Right lobe of liver (tissue), 6 donors: ENCODE data around the gene TMEM213. TPM values are rescaled to one million over a fixed set of nuclear protein-coding genes. Genes with fewer than 3 reads are reported as not detected.

ENCODE experiments used
- ATAC-seq, 4 donors: fragments of 200-7000 bp; cut with Tn5 transposase; one replicate each; pipeline ENCODE4 v1.9.1; 2020; ENCODE audit warnings: mild to moderate bottlenecking in 4 of 4, moderate library complexity in 4 of 4
- DNase-seq, 3 donors: peaks; one replicate each; pipeline ENCODE4 v3.0.0-alpha.2; 2020
- H3K27ac ChIP-seq, 3 donors: fragments of 200-600 bp; one replicate each; pipeline ENCODE4 v1.8.0; 2022
- H3K27me3 ChIP-seq, 2 donors: fragments of 200-600 bp; one replicate each; pipeline ENCODE4 v1.8.0; 2022
- H3K36me3 ChIP-seq, 4 donors: fragments of 200-600 bp; sonication (generic) in 1 of 4; one replicate each; pipeline versions ENCODE4 v1.5.1 to v1.8.0; 2017 to 2022; ENCODE audit warnings: control low read depth in 1 of 4
- H3K4me1 ChIP-seq, 4 donors: fragments of 200-600 bp; sonication (generic) in 1 of 4; one replicate each; pipeline versions ENCODE4 v1.5.1 to v1.8.0; 2017 to 2022; ENCODE audit warnings: control low read depth in 1 of 4
- H3K4me3 ChIP-seq, 3 donors: fragments of 200-600 bp; one replicate each; pipeline ENCODE4 v1.8.0; 2022
- H3K9me3 ChIP-seq, 4 donors: fragments of 200-600 bp; sonication (generic) in 1 of 4; one replicate each; pipeline versions ENCODE4 v1.5.1 to v1.8.0; 2017 to 2022; ENCODE audit warnings: control low read depth in 1 of 4
- CTCF ChIP-seq, 4 donors: fragments of 200-600 bp in 3 of 4; fragments of 450-650 bp in 1 of 4; IDR thresholded peaks; one replicate each; pipeline versions ENCODE4 v1.5.1 to v1.8.0; 2016 to 2022; ENCODE audit warnings: antibody characterized with exemption in 4 of 4, mild to moderate bottlenecking in 2 of 4
- POLR2A ChIP-seq: fragments of 450-650 bp; IDR thresholded peaks from one replicate; pipeline ENCODE4 v1.6.1; 2017; ENCODE audit warnings: antibody characterized with exemption, mild to moderate bottlenecking
- WGBS: methylation state at CpG from one replicate; pipeline ENCODE4 v1.1.6; 2018; ENCODE audit warnings: low coverage, low lambda C conversion rate; ENCODE audit not compliant: insufficient coverage; ENCODE audit errors: missing lambda C conversion rate; 5-methylcytosine and 5-hydroxymethylcytosine counted together
- intact Hi-C, 2 donors: fragments of 100-400 bp; cut with DNase I; formaldehyde crosslinking; loops; one replicate each; pipeline versions ENCODE4 v1.11.2 to v1.14.1; 2022
- total RNA-seq, 6 experiments: library from RNA; depleted of rRNA in 2 of 6; stranded (reverse); fragments of >200 nt in 2 of 6; fragmentation: NEBNext Ultra II Directional in 3 of 6; extraction: Animal tissue kit (Norgen Biotek cat#: 25700) in 3 of 6; gene quantifications; one replicate each; pipeline versions ENCODE4 v1.1.0 to v1.2.4, GENCODE V29; 2016 to 2023
- donor health status: DM: no; HTN: yes; CAD: no.
- donor health status: DM: no; HTN: no; CAD: no.
- donor health status: DM: no; HTN: no; CAD: no.
- donor health status: DM: no; HTN: yes; CAD: no.
- donor health status: DM: no; HTN: yes; CAD: no.

TMEM213 gene
- total RNA-seq, 6 experiments from 2014 or later: not detected

DNA sequence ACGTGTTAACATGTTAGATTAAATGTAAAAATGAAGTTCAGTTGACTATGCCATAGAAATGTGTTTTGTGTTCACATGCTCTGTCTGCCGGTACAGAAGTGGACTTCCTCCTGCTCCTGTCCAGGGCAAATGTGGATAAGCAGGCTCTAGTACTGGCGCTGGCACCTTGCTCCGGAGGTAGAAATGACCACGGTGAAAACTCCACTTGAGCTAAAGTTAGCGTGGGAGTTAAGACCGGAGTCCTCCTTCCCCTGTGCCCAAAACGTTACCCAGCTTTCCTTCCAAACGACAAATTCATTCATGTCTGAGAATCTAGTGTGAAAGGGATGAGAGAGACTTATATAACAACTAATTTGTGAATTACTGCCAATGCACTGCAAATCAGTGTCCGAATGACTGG is 35.2 kb downstream of the TMEM213 start:
- ATAC-seq: no peak
- TF ChIP-seq CTCF (IDR thresholded peaks at IDR 0.05) (no peak), POLR2A (no peak)
- no peaks in the 10 kb centered on the region for H3K27me3 ChIP-seq
- intact Hi-C loops: no loop called here
- no peaks in the 10 kb centered on the region for H3K36me3 ChIP-seq
- no peaks in the 10 kb centered on the region for H3K4me1 ChIP-seq
- no peak overlapping the region for H3K4me3 ChIP-seq
- H3K9me3 ChIP-seq: no peaks in the 10 kb centered on the region
- WGBS: 76% methylated on average over 7 of the region's 10 CpGs
- no peak overlapping the region for H3K27ac ChIP-seq
- DNase-seq: no peak

- H3K27me3 ChIP-seq: no peaks in the 10 kb centered on the region
- no peaks in the 10 kb centered on the region for H3K36me3 ChIP-seq
- H3K4me1 ChIP-seq: no peaks in the 10 kb centered on the region
- no peak for TF ChIP-seq CTCF (IDR thresholded peaks at IDR 0.05)
- DNase-seq: no peak
- no peak overlapping the region for H3K4me3 ChIP-seq
- 47% methylated on average over 5 of the region's 5 CpGs for WGBS
- H3K27ac ChIP-seq: no peak overlapping the region
- intact Hi-C loops: no loop called here
- ATAC-seq: no peak
- no peaks in the 10 kb centered on the region for H3K9me3 ChIP-seq
These were observed 35.8 kb downstream of the TMEM213 start for GRCh38 chr7:138833596-138833995.

DNA sequence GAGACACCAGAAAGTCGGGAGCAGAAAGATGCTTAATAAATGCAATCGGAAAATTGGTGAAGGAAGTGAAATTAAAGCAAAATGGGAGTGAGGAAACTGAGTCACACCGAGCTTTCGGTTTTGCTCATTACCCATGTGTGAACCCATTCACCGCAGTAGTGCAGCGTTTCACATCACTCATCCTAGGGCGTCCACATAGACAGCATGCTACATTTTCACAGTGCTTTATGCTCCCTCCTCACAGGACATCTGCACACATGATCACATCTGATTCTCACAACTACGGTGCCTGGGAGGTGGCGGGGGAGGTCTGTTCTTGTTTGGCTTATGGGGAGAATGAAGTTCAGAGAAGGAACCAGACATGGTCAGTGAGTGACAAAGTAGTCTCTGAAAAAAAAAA is 36.8 kb downstream of the TMEM213 start:
- Histone ChIP-seq H3K27ac (no peak overlapping the region), H3K27me3 (no peaks in the 10 kb centered on the region), H3K36me3 (no peaks in the 10 kb centered on the region), H3K4me1 (no peaks in the 10 kb centered on the region), H3K4me3 (no peak overlapping the region), H3K9me3 (no peaks in the 10 kb centered on the region)
- no peak for DNase-seq
- 82% methylated on average over 9 of the region's 9 CpGs for WGBS
- intact Hi-C loops: no loop called here
- ATAC-seq: no peak
- TF ChIP-seq POLR2A (no peak), CTCF (IDR thresholded peaks at IDR 0.05) (no peak)

GRCh38 chr7:138835087-138835486 is 37.3 kb downstream of the TMEM213 start:
- Histone ChIP-seq H3K36me3 (no peaks in the 10 kb centered on the region), H3K27me3 (no peaks in the 10 kb centered on the region), H3K4me3 (no peak overlapping the region), H3K27ac (no peak overlapping the region), H3K4me1 (no peaks in the 10 kb centered on the region), H3K9me3 (no peaks in the 10 kb centered on the region)
- DNase-seq (no peak), ATAC-seq (no peak)
- 90% methylated on average over 9 of the region's 11 CpGs for WGBS
- TF ChIP-seq POLR2A (no peak), CTCF (IDR thresholded peaks at IDR 0.05) (no peak)
- intact Hi-C loops: no loop called here

DNA sequence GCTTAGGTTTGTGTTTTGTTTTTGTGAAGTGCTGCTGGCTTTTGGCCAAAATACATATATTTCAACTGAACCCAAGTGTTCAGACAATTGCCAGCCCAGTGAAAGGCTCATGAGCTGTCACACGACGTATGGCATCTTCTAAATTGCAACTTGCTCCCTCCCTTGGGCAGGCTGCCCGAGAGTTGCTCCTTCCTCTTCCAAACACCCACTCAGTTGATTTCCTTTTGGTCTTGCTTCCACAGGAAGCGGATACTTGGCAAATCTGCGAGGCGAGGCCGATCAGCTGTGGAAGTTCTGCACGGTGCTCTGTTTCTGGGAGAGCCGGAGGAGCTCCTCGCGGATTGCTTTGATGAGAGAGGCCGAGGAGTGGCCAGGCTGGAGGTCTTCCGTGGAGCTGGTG is 39.8 kb downstream of the TMEM213 start:
- no peaks in the 10 kb centered on the region for H3K27me3 ChIP-seq
- peak in 1 of 3 donors; percentile 23 for DNase-seq
- WGBS: 79% methylated on average over 10 of the region's 13 CpGs
- no peak for TF ChIP-seq CTCF (IDR thresholded peaks at IDR 0.05)
- TF ChIP-seq POLR2A: no peak
- H3K9me3 ChIP-seq: no peaks in the 10 kb centered on the region
- intact Hi-C loops: no loop called here
- no peak overlapping the region for H3K4me3 ChIP-seq
- ATAC-seq: peak in 2 of 4 donors; percentile 34 to 41
- H3K36me3 ChIP-seq: no peaks in the 10 kb centered on the region
- H3K27ac ChIP-seq: no peak overlapping the region
- H3K4me1 ChIP-seq: no peaks in the 10 kb centered on the region
